Measurements from ENCODE around the gene TSPAN10.

The TSPAN10 gene

GRCh38 chr17:81684442-81684911 is 47.5 kb downstream of the TSPAN10 start:
- DNase-seq (ENCODE audit: insufficient read length, low spot score) (peak; percentile 39), FAIRE-seq (no peak)

GRCh38 chr17:81685108-81685507 is 48.1 kb downstream of the TSPAN10 start:
- DNase-seq (ENCODE audit: insufficient read length, low spot score) (no peak), FAIRE-seq (no peak)

GRCh38 chr17:81686614-81687013 is 49.6 kb downstream of the TSPAN10 start:
- DNase-seq (ENCODE audit: insufficient read length, low spot score) (no peak), FAIRE-seq (no peak)

- DNase-seq (ENCODE audit: insufficient read length, low spot score) (no peak), FAIRE-seq (no peak)
These were observed 51.0 kb downstream of the TSPAN10 start for GRCh38 chr17:81687770-81688541.

- DNase-seq (ENCODE audit: insufficient read length, low spot score): no peak
- no peak for FAIRE-seq
These were observed 51.6 kb downstream of the TSPAN10 start for GRCh38 chr17:81688616-81689015.

- FAIRE-seq: no peak
These were observed 53.1 kb downstream of the TSPAN10 start for GRCh38 chr17:81690066-81690465.

GRCh38 chr17:81690549-81690948 is 53.6 kb downstream of the TSPAN10 start:
- FAIRE-seq (no peak), DNase-seq (ENCODE audit: insufficient read length, low spot score) (no peak)

More at GRCh38 chr17:81690066-81690465, 53.1 kb downstream of the TSPAN10 start:
- DNase-seq (ENCODE audit: insufficient read length, low spot score): no peak

GRCh38 chr17:81691196-81691595 is 54.2 kb downstream of the TSPAN10 start:
- no peak for DNase-seq (ENCODE audit: insufficient read length, low spot score)
- no peak for FAIRE-seq

GRCh38 chr17:81691608-81692007 is 54.6 kb downstream of the TSPAN10 start:
- FAIRE-seq (no peak), DNase-seq (ENCODE audit: insufficient read length, low spot score) (no peak)

- FAIRE-seq: no peak
- no peak for DNase-seq (ENCODE audit: insufficient read length, low spot score)
These were observed 56.7 kb downstream of the TSPAN10 start for GRCh38 chr17:81693509-81694210.

- DNase-seq (ENCODE audit: insufficient read length, low spot score) (no peak), FAIRE-seq (no peak)
These were observed 57.8 kb downstream of the TSPAN10 start for GRCh38 chr17:81694810-81695209.

GRCh38 chr17:81695211-81695610 is 58.2 kb downstream of the TSPAN10 start:
- FAIRE-seq: no peak

GRCh38 chr17:81695801-81696200 is 58.8 kb downstream of the TSPAN10 start:
- no peak for FAIRE-seq
- DNase-seq (ENCODE audit: insufficient read length, low spot score): no peak

More at GRCh38 chr17:81695211-81695610, 58.2 kb downstream of the TSPAN10 start:
- no peak for DNase-seq (ENCODE audit: insufficient read length, low spot score)

- no peak for DNase-seq (ENCODE audit: insufficient read length, low spot score)
- FAIRE-seq: no peak
These were observed 59.4 kb downstream of the TSPAN10 start for GRCh38 chr17:81696218-81696941.

- FAIRE-seq: no peak
These were observed 60.5 kb downstream of the TSPAN10 start for GRCh38 chr17:81697261-81698044.

More at GRCh38 chr17:81697261-81698044, 60.5 kb downstream of the TSPAN10 start:
- DNase-seq (ENCODE audit: insufficient read length, low spot score): no peak

All from GM19239 (cell line).